Stimulated activated CD4-positive, alpha-beta T cell treated with anti-CD3 and anti-CD28 coated beads, Interleukin-15, amount 100 ng/mL, for 48 hours (primary cell): Measurements from ENCODE around the gene RALGPS1.

Experiments
- DNase-seq, 2 donors: peaks; one replicate each; pipeline ENCODE4 v3.0.0-alpha.2; 2020; ENCODE audit warnings: low read depth in 2 of 2

RALGPS1 gene

GRCh38 chr9:126955811-126956210 lies 41.2 kb downstream of the RALGPS1 start:
- DNase-seq, result no peak

GRCh38 chr9:126956917-126957686 lies 42.5 kb downstream of the RALGPS1 start:
- DNase-seq, result no peak

GRCh38 chr9:126957687-126958053 lies 43.1 kb downstream of the RALGPS1 start:
- DNase-seq, result no peak

- DNase-seq, result no peak
Observed at GRCh38 chr9:126959336-126959735, 44.8 kb downstream of the RALGPS1 start.

- DNase-seq, result no peak
Observed at GRCh38 chr9:126959917-126960316, 45.3 kb downstream of the RALGPS1 start.

GRCh38 chr9:126962336-126962735 lies 47.8 kb downstream of the RALGPS1 start:
- no peak for DNase-seq

GRCh38 chr9:126965077-126965476 lies 50.5 kb downstream of the RALGPS1 start:
- DNase-seq, result no peak

- DNase-seq, result peak in 1 of 2 donors; percentile 19
Observed at GRCh38 chr9:126965541-126966428, 51.2 kb downstream of the RALGPS1 start.

GRCh38 chr9:126971261-126971660 lies 56.7 kb downstream of the RALGPS1 start:
- no peak for DNase-seq

- DNase-seq, result no peak
Observed at GRCh38 chr9:126973651-126974529, 59.3 kb downstream of the RALGPS1 start.

- no peak for DNase-seq
Observed at GRCh38 chr9:126974594-126974993, 60.0 kb downstream of the RALGPS1 start.

- no peak for DNase-seq
Observed at GRCh38 chr9:126975327-126976220, 61.0 kb downstream of the RALGPS1 start.

- DNase-seq, result no peak
Observed at GRCh38 chr9:126979461-126979860, 64.9 kb downstream of the RALGPS1 start.

GRCh38 chr9:126980231-126980630 lies 65.6 kb downstream of the RALGPS1 start:
- no peak for DNase-seq

GRCh38 chr9:126981218-126981617 lies 66.6 kb downstream of the RALGPS1 start:
- no peak for DNase-seq

GRCh38 chr9:126982215-126983002 lies 67.8 kb downstream of the RALGPS1 start:
- no peak for DNase-seq

- no peak for DNase-seq
Observed at GRCh38 chr9:126983767-126984166, 69.2 kb downstream of the RALGPS1 start.

GRCh38 chr9:126984969-126985368 lies 70.4 kb downstream of the RALGPS1 start:
- no peak for DNase-seq

GRCh38 chr9:126985870-126986498 lies 71.4 kb downstream of the RALGPS1 start:
- peak; percentile 69 to 77 for DNase-seq
